ENCODE results near the gene CYTIP. TPM values are rescaled to one million over a fixed set of nuclear protein-coding genes. Genes with fewer than 3 reads are reported as not detected.

CYTIP gene
- total RNA-seq, 1 donor from 2014 or later, result 0.54 TPM

DNA sequence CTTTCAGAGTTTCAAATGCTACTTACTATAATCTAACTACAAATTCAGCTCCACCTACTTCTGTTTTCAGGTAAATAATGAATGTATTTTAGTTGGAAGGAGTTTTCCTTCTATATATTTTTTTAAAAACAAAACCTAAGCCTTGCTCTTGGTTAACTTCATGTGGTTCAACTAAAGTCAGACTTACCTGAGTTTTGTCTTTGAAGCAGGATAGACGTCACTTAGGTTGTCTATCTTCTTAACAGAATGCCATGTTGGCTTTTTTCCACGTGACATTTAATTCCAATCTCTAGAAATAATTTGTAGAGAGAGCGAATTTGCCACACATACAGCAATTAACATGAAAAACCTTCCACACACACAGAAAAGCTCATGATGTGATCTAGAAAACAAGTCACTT is 43.9 kb upstream of the CYTIP start:
- H3K4me3 Mint-ChIP-seq, result no peak overlapping the region
- peaks cover 2% of the 10 kb centered on the region for H3K27me3 Mint-ChIP-seq (ENCODE audit: insufficient read depth, low read depth)
- no peaks in the 10 kb centered on the region for H3K9me3 Mint-ChIP-seq
- no peaks in the 10 kb centered on the region for H3K9me3 ChIP-seq (ENCODE audit: low read depth)
- no peak overlapping the region for H3K27ac Mint-ChIP-seq
- H3K4me2 ChIP-seq, result no peak overlapping the region
- no peaks in the 10 kb centered on the region for H3K36me3 Mint-ChIP-seq
- H4K20me1 ChIP-seq (ENCODE audit: low read depth), result no peaks in the 10 kb centered on the region
- no peak for TF ChIP-seq CTCF (IDR thresholded peaks at IDR 0.05)
- no peak for TF ChIP-seq EZH2phosphoT487 (IDR thresholded peaks at IDR 0.05)
- TF ChIP-seq EZH2 (IDR thresholded peaks at IDR 0.05), result no peak
- H3K27ac ChIP-seq, result no peak overlapping the region
- H3F3A ChIP-seq (ENCODE audit: low read depth), result no peaks in the 10 kb centered on the region
- no peaks in the 10 kb centered on the region for H3K36me3 ChIP-seq
- H3K27me3 ChIP-seq, result no peaks in the 10 kb centered on the region
- no peak overlapping the region for H3K4me3 ChIP-seq
- peaks cover 3% of the 10 kb centered on the region for H3K4me1 Mint-ChIP-seq
- H3K79me2 ChIP-seq (ENCODE audit: low read depth), result no peaks in the 10 kb centered on the region
- H3K4me1 ChIP-seq, result peaks cover 10% of the 10 kb centered on the region
- H2AFZ ChIP-seq (replicated peaks), result no peak overlapping the region
- H3K9ac ChIP-seq, result no peak overlapping the region
- DNase-seq (ENCODE audit: low spot score), result no peak

DNA sequence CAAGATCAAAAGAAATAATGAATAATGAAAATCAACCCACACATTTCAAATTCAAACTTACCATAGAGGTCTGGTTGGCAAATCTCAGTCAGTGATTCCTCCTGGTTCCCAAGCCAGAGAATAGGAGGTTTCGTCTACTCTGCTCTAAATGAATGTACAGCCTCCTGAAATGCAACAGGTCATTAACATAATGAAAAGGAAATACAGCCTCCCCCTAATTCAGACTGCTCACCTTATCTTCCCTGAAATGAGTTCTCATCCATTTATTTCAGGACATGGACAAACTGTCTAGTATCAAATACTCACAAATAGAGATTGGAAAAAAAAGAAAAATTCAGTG is 43.4 kb upstream of the CYTIP start:
- H3K9me3 ChIP-seq (ENCODE audit: low read depth), result no peaks in the 10 kb centered on the region
- H3F3A ChIP-seq (ENCODE audit: low read depth), result no peaks in the 10 kb centered on the region
- H3K4me1 ChIP-seq, result peaks cover 10% of the 10 kb centered on the region
- no peaks in the 10 kb centered on the region for H3K79me2 ChIP-seq (ENCODE audit: low read depth)
- H3K27ac ChIP-seq, result no peak overlapping the region
- H3K9ac ChIP-seq, result no peak overlapping the region
- H3K36me3 Mint-ChIP-seq, result no peaks in the 10 kb centered on the region
- TF ChIP-seq EZH2phosphoT487 (IDR thresholded peaks at IDR 0.05) (no peak), EZH2 (IDR thresholded peaks at IDR 0.05) (no peak), CTCF (IDR thresholded peaks at IDR 0.05) (no peak)
- H4K20me1 ChIP-seq (ENCODE audit: low read depth), result no peaks in the 10 kb centered on the region
- H3K4me2 ChIP-seq, result no peak overlapping the region
- no peaks in the 10 kb centered on the region for H3K27me3 ChIP-seq
- peaks cover 3% of the 10 kb centered on the region for H3K4me1 Mint-ChIP-seq
- no peak overlapping the region for H3K4me3 ChIP-seq
- H3K9me3 Mint-ChIP-seq, result no peaks in the 10 kb centered on the region
- no peak overlapping the region for H3K27ac Mint-ChIP-seq
- H3K4me3 Mint-ChIP-seq, result no peak overlapping the region
- no peaks in the 10 kb centered on the region for H3K36me3 ChIP-seq
- no peak for DNase-seq (ENCODE audit: low spot score)
- peaks cover 2% of the 10 kb centered on the region for H3K27me3 Mint-ChIP-seq (ENCODE audit: insufficient read depth, low read depth)
- no peak overlapping the region for H2AFZ ChIP-seq (replicated peaks)

DNA sequence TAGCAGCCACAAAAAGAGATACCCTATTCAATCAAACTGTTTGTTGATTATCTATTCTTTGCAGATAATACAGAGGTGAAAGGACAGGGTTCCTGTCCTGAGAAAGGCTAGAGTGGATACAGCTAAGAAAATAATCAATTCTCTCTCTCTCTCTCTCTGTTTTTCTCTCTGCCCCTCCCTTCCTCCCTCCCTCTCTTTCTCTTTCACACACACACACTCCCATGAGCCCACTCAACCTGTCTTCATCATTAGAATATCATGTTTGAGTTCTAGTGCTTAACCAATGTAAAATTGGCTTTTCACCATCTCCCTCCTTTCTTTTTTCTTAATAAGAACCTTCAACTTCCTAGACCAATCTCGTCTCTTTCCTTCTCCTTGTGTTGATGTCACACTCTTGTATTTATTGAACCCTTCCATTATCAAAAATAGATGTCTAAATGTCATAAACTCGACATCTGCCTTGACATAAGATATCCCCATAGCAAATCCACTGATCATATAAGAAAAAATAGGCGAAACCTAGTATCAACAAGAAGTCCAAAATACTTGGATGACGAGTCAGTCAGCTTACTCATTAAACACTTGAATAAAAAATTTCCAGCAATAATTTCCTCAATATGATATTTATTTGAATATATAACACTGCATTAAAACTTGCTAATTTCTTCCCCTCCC is 42.8 kb upstream of the CYTIP start:
- H3K4me2 ChIP-seq, result no peak overlapping the region
- no peaks in the 10 kb centered on the region for H3K9me3 ChIP-seq (ENCODE audit: low read depth)
- peak overlapping the region; percentile 58 for H2AFZ ChIP-seq (replicated peaks)
- Mint-ChIP-seq H3K4me1 (peaks cover 3% of the 10 kb centered on the region), H3K4me3 (no peak overlapping the region), H3K27ac (no peak overlapping the region), H3K27me3 (ENCODE audit: insufficient read depth, low read depth) (peaks cover 2% of the 10 kb centered on the region), H3K36me3 (no peaks in the 10 kb centered on the region), H3K9me3 (no peaks in the 10 kb centered on the region)
- H4K20me1 ChIP-seq (ENCODE audit: low read depth), result no peaks in the 10 kb centered on the region
- no peak for DNase-seq (ENCODE audit: low spot score)
- peaks cover 10% of the 10 kb centered on the region for H3K4me1 ChIP-seq
- no peaks in the 10 kb centered on the region for H3F3A ChIP-seq (ENCODE audit: low read depth)
- H3K36me3 ChIP-seq, result no peaks in the 10 kb centered on the region
- no peak for TF ChIP-seq EZH2phosphoT487 (IDR thresholded peaks at IDR 0.05)
- TF ChIP-seq CTCF (IDR thresholded peaks at IDR 0.05), result no peak
- TF ChIP-seq EZH2 (IDR thresholded peaks at IDR 0.05), result no peak
- H3K27ac ChIP-seq, result no peak overlapping the region
- no peak overlapping the region for H3K9ac ChIP-seq
- H3K79me2 ChIP-seq (ENCODE audit: low read depth), result no peaks in the 10 kb centered on the region
- no peak overlapping the region for H3K4me3 ChIP-seq
- no peaks in the 10 kb centered on the region for H3K27me3 ChIP-seq
